ENCODE data around the gene NGF.

NGF gene

DNA sequence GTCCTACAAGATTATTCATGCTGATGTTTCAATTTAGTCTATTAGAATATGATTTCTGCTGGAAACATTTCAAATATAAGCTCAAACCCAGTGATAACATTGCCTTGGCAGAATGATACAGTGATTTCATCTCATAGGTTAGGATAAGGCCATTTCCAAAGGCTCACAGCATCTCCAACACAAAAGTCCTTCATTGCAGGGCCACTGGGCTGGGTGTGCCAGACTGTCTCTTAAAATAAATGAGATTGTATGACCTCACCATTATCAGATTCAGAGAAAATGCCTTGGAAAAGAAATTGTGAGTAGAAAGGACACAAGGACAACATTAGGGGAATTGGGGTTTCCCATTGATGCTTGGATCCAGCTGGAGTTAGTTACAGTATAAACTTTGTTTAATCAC is 30.4 kb downstream of the NGF start:
- no peak for DNase-seq

DNA sequence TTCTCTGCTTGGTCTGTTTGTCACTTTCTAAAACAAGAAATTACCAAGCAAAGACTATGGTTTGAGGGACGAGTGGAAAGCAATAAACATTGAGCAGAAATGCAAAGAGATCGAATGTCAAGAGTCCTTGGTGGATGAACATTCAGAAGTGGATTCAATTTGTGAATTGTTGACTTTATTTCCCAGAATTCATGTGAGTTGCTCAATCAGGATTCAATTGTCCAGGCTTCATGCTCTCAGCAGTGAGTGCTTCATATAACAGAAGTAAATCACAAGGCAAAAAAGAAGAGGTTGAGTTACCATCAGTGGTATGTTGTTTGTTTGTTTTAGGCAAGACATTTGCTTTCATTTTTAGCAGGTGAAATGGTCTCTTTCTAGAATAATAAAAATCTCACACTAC is 31.9 kb downstream of the NGF start:
- no peak for DNase-seq

DNA sequence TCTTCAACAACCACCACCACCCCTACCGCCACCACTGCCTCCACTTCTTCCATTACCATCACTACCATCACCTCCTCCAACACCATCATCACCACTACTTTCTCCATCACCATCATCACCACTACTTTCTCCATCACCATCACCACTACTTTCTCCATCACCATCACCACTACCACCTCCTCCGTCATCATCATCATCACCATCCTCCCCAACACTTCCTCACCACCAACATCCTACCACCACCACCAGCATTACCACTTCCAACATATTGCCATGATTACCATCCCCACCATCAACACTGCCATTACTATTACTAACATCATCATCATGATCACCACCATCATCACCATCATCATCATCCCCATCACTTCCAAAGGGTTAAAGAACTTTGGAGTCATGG is 34.7 kb downstream of the NGF start:
- DNase-seq: no peak

- DNase-seq: no peak
Measured at GRCh38 chr1:115302390-115302961, 35.6 kb downstream of the NGF start.

- DNase-seq: no peak
Measured at GRCh38 chr1:115301438-115302020, 36.5 kb downstream of the NGF start.

- DNase-seq: no peak
Measured at GRCh38 chr1:115300087-115300876, 37.8 kb downstream of the NGF start.

DNA sequence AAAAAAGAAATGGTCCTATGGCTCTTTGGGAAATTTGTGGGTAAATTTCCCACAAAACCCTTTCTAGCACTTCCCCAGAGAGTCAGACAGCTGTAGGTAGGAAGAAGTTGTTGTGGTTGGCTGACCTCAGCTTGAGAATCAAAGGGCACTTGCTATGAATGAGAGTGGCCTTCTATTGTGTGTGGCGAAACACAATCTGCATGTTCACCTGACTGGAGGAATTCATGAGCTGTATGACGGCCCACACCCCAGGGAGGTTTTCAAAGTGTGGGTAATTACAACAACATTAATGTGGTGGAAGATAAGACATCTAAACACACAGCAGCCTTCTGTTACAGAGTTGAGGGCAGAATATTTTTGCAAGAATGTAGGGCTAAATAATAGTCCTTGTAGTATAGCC is 38.8 kb downstream of the NGF start:
- peak; percentile 53 for DNase-seq

DNA sequence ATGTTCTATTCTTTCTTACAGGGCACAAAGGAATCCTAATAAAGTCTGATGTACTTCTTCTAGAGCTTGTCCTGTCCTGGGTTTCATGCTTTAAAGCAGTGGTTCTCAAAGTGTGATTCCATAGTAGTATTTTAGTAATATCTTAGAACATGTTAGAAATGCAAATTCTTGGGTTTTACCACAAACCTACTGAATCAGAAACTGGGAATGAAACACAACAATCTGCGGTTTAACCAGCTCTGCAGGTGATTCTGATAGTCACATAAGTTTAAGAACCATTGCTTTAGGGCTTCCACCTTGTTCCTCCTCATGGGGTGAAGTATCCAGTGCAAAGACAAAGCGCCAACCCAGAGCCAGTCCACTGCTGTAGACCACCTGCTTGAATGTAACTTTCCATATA is 41.1 kb downstream of the NGF start:
- no peak for DNase-seq

DNA sequence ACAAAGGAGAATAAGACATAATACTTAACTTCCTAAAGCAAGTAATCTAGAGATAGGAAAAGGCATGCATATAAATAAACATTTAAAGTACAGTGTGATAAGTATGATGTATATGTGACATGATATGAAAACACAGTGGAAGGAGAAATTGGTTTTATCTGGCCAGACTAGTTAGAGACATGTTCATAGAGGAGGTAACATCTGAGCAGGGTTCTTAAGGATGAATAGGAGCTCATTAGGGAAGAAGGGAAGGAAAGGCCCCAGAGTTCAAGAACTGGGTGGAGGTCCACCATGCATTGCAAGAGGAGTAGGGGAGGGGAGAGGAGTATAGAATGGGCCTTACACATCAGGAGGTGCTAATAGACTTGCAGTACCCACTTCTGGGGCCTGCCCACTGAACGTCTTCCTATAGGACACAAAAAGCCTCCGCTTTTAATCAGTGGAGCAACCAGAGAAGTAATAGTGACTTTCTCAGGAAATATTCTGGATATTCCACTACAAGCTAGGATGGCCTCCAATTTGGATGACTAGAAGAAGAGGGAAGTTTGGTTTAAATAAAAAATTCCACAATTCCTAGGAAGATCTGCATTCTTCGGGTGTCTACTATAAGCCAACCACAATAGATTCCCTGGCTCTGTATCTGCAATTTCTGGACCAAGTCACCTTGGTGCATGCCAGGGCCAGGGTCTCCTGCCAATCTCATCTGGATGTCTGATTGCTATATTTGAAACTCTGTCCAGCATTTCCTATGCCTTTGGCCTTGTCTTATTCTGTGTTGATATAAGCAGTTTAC is 41.9 kb downstream of the NGF start:
- no peak for DNase-seq

GRCh38 chr1:115293899-115294298 is 44.1 kb downstream of the NGF start:
- DNase-seq: no peak

DNA sequence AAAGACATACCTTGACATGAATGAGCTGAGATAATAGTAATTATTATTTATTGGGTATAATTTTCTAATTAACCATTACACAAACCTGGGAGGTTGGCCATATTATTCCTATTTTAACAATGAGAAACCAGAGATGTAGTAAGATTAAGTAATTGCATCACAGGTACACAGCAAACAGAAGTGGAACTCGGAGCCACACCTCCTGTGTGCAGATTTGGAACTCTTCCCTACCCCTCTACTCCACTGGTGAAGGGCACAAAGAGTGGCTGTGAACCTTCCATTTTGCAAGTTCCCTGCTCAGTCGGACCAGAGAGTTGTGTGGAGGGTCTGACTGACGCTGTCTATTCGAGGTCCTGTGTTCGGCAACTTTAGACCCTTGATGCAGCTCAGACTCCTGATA is 45.0 kb downstream of the NGF start:
- DNase-seq: no peak

DNA sequence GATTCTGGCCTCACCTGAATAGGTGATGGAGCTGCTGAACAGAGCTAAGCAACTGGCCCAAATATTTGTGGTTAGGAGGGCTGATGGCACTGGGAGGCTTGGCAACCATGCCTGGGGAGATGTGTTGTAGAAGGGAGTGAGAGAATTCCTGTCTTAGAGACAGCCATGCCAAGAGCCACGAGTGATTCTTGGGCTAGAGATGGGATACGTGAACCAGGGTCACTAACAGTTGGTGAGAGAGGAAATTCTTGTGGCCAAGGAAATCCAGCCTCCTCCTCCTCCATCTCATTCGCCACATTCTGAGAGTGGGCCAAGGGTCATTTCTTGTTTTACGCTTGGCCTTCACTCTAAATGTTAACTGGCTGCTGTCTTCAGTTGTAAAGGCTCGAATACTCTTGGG is 46.3 kb downstream of the NGF start:
- peak; percentile 18 for DNase-seq

DNA sequence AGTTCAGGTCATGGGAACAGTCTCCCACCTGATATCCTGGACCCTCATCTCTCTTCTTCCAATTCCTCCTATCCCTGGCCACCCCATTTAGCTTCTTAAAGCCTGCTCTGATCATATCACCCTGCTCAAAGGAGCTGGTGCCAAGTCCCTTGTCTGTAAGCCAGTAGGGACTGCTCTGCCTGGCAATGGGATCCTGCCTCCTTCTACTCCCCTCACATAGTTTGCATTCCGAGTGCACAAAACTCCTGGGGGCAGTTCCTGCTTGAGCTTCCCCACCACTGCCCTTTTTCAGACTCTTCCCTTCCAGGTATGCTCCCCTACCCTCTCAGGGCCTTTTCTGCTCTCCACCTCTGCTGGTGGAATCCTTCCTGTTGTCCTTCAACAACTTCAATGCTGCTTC is 48.1 kb downstream of the NGF start:
- DNase-seq: no peak

DNA sequence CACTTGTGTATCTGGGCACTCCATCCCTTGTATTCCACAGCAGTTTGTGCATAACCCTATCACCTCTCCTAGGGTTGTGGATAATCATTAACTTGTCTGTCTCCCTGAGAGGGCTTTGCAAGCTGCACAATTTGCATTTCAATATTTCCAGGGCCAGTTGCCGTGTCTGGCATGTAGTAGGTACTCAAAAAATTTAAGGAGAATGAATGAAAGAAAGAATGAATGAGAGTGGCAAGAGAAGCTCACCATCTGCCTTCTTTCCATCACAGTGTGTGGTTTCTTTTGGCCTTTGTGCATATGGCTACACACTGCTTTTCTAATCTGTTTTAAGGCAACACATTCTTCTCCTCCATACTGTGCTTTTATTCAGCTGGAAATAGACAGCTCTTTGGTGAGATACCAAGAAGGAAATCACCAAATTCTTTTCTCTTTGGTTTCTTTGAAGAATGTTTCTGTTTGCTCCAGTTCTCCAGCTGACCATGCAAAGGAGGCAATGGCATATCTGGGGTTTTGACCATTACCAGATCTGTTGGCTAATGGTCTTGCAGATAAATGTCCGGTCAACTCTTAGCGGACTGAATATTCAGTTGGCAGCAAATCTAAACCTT is 49.4 kb downstream of the NGF start:
- DNase-seq: no peak

DNA sequence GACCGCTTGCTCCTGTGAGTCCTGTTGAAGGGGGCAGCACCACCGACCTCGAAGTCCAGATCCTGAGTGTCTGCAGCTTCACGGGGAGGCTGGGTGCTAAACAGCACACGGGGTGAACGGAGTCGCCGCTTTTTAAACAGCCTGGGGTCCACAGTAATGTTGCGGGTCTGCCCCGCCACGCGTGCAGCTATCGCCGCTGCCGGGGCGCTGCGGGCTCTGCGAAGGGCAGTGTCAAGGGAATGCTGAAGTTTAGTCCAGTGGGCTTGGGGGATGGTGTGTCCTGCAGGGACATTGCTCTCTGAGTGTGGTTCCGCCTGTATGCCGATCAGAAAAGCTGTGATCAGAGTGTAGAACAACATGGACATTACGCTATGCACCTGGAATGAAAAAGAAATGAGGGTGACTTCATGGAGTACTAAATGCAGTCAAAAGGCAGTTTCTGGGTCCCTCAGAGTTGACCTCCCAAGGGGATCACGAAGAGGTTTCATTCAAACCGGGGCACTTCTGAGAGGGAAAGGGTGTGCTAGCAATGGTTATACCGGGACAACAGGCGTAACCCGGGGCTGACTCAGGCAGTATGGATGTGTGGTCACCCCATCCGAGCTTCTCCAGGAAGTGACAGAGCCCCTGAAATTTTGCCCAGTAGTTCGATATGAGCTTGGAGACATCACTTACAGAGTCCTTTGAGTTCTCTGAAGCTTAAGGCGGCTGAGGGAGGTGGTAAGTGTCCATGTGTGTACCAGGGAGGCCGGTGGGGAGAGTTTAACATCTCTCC is 51.4 kb downstream of the NGF start:
- DNase-seq: no peak

DNA sequence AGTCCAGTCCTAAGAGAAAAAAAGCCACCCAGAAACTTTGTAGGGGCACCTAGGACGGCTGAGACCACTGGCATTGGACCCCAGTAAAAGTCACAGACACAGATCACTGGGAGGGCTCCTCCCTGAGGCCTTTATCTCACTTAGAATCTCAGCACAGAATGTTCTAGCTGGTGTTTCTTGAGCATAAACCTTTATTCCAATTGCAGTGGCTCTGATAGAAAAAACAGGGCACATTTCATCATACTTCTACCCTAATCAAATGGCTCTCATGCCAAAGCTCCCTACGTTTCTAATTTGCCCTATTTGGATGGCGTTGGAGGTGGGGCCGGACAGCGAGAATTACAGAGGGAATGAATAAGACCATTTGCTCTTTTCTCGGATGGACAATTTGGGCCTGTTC is 53.8 kb downstream of the NGF start:
- no peak for DNase-seq

- no peak for DNase-seq
Measured at GRCh38 chr1:115283681-115284146, 54.3 kb downstream of the NGF start.

GRCh38 chr1:115283249-115283648 is 54.8 kb downstream of the NGF start:
- no peak for DNase-seq

DNA sequence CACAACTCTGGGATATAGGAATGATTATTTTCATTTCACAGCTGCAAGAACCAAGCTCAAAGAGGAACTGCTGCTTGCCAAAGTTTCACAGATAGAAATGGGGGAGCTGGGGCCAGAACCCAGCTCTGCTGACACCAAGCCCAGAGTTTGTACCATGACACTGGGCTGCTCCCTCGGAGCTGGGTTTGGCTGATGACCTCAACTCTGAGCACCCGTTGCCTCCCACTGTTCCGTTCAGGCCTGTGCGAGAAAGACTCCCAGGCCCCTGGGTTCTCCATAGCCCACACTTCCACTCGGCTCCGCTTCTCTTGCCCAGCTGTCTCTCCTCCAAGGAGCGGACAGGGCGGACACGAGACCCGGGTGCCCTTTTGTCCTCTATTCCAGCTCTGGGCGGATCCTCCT is 55.2 kb downstream of the NGF start:
- no peak for DNase-seq

DNA sequence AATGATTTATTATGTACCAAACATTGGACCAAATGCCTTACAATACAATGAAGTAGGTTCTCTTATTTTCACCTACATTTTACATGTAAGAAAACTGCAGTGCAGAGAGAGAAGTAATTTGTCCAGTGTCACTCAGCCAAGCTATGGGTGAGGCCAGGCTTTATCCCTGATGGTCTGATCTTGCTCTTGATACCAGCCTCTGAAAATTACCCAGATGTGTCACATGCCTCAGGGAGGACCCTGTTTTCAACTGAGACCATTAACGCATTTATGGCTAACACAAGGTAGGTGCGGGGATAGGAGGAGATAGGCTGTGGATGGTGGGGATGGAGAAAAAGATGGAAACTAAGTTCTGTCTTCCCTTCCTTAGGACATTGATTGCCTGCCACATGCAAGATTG is 56.9 kb downstream of the NGF start:
- no peak for DNase-seq

- DNase-seq: no peak
Measured at GRCh38 chr1:115280064-115280463, 58.0 kb downstream of the NGF start.

GRCh38 chr1:115278211-115278610 is 59.8 kb downstream of the NGF start:
- no peak for DNase-seq

Data from kidney glomerular epithelial cell (primary cell).